Activated CD4-positive, alpha-beta memory T cell treated with anti-CD3 and anti-CD28 coated beads for 36 hours (primary cell): ENCODE results near the gene SCLT1. TPM values are rescaled to one million over a fixed set of nuclear protein-coding genes. Genes with fewer than 3 reads are reported as not detected.

Experiments
- CTCF ChIA-PET: fragments of 350-600 bp; sonication (Branson Sonifier 250); formaldehyde crosslinking; loops from one replicate; lab custom pipeline; 2021; ENCODE audit warnings: antibody characterized with exemption, inconsistent platforms; lab: Charles Lee
- POLR2A ChIA-PET: fragments of 350-600 bp; sonication (Branson Sonifier 250); formaldehyde crosslinking; loops from one replicate; lab custom pipeline; 2021; ENCODE audit warnings: antibody characterized with exemption; lab: Charles Lee
- DNase-seq: peaks from one replicate; pipeline ENCODE4 v3.0.0-alpha.2; 2020
- H3K27ac Mint-ChIP-seq: one replicate; pipeline ENCODE4 v1.8.0; 2021; ENCODE audit warnings: mixed read lengths
- H3K27me3 Mint-ChIP-seq: one replicate; pipeline ENCODE4 v1.8.0; 2021; ENCODE audit warnings: mixed read lengths
- H3K36me3 Mint-ChIP-seq: one replicate; pipeline ENCODE4 v1.8.0; 2021; ENCODE audit warnings: mixed read lengths
- H3K4me1 Mint-ChIP-seq: one replicate; pipeline ENCODE4 v1.8.0; 2021; ENCODE audit warnings: low read depth, mixed read lengths
- H3K4me3 Mint-ChIP-seq: one replicate; pipeline ENCODE4 v1.8.0; 2021; ENCODE audit warnings: mild to moderate bottlenecking, mixed read lengths
- H3K9me3 Mint-ChIP-seq: one replicate; pipeline ENCODE4 v1.8.0; 2021; ENCODE audit warnings: mixed read lengths
- intact Hi-C: fragments of 100-400 bp; cut with micrococcal nuclease; formaldehyde crosslinking; loops from one replicate; pipeline ENCODE4 v1.15.1; 2023
- total RNA-seq, 2 experiments: library from RNA; stranded (reverse); gene quantifications; one replicate each; pipeline ENCODE4 v1.2.3, GENCODE V29; 2021

SCLT1 gene
- total RNA-seq, 2 experiments from 2014 or later: 20.8 to 20.9 TPM

DNA sequence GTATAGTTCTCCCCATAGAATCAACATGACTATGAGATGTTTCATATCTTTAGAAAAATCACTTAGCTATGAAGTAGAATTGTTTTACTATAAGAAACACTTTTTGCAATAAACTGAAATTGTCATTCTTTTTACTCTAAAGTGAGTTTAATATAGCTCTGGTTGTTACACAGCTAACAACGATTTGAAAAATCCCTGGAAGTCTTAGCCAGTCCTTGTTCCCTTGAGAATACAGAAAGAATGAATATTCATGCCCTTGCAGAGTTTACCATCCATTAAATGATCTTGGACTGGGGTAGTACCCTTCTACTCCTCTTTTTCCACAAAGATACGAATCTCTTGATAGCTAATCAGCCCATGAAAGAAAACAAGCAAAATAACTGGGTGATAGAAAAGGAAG lies 142.0 kb downstream of the SCLT1 start:
- peaks cover 19% of the 10 kb centered on the region for H3K36me3 Mint-ChIP-seq
- intact Hi-C loops: no loop called here
- H3K9me3 Mint-ChIP-seq: peaks cover 1% of the 10 kb centered on the region
- ChIA-PET CTCF (no interaction called here), POLR2A (no interaction called here)
- H3K27me3 Mint-ChIP-seq: no peaks in the 10 kb centered on the region
- no peaks in the 10 kb centered on the region for H3K4me1 Mint-ChIP-seq
- no peak overlapping the region for H3K27ac Mint-ChIP-seq
- no peak overlapping the region for H3K4me3 Mint-ChIP-seq
- DNase-seq: no peak

DNA sequence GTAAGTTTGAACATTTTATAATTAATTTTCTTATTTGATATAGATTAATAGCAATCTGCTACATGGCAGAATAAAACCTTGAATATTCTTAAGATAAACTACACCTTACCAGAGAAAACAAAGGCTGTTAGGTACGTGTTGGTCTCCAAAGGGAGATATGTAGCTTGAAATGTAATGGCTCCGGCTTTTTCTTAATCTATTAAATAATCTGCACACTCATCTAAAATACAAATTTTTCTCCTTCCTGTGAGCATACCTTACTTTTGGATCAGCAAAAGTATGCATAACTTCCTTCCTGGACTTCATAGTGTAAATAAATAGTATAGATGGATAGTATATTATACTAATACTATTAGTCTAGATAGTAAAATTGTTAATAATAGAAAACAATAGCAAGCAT lies 142.5 kb downstream of the SCLT1 start:
- Mint-ChIP-seq H3K27ac (no peak overlapping the region), H3K36me3 (peaks cover 18% of the 10 kb centered on the region), H3K4me1 (no peaks in the 10 kb centered on the region), H3K4me3 (no peak overlapping the region), H3K9me3 (peaks cover 1% of the 10 kb centered on the region), H3K27me3 (no peaks in the 10 kb centered on the region)
- ChIA-PET POLR2A (no interaction called here), CTCF (no interaction called here)
- intact Hi-C loops: no loop called here
- DNase-seq: no peak

DNA sequence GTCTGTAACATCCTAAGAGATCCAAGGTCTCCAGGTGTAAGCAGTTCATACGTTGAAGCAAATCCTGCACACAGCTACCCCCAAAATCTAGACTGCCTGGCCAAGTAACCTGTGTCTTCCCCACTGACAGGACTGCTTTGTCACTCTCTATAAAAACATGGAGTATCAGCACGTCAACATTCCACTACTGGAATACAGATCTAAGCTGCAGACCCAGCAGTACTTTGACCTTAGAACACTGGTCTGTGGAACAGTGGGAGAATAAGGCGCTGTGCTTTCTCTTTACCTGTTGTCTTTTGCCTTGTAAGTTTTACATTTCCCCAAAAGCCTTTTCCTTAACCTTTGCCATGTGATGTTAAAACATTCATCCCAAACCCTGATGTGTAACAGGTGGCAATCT lies 146.4 kb downstream of the SCLT1 start:
- Mint-ChIP-seq H3K9me3 (peaks cover 5% of the 10 kb centered on the region), H3K27me3 (no peaks in the 10 kb centered on the region), H3K4me1 (no peaks in the 10 kb centered on the region), H3K36me3 (peaks cover 39% of the 10 kb centered on the region), H3K4me3 (no peak overlapping the region), H3K27ac (no peak overlapping the region)
- intact Hi-C loops: no loop called here
- ChIA-PET CTCF (no interaction called here), POLR2A (no interaction called here)
- DNase-seq: no peak

DNA sequence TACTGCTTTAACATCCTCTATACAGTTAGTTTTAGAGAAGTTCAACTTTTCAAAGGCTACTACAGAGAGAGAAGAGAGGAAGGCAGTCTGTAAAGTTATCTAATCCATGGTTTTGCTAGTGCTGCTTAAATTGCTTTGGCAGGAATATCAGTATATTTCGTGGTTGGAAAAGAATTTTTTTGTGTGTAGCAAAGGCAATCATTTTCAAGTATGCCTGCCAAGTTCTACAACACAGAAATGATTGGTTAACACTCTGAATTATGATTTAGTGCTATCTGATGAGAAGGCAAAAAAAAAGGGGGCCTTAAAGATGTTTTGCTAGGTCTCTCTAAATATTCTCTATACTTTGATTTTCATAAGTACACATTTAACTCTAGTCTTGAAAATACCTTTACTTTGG lies 150.7 kb downstream of the SCLT1 start:
- CTCF ChIA-PET: no interaction called here
- H3K27me3 Mint-ChIP-seq: no peaks in the 10 kb centered on the region
- POLR2A ChIA-PET: no interaction called here
- peaks cover 42% of the 10 kb centered on the region for H3K36me3 Mint-ChIP-seq
- H3K4me3 Mint-ChIP-seq: no peak overlapping the region
- H3K4me1 Mint-ChIP-seq: no peaks in the 10 kb centered on the region
- H3K9me3 Mint-ChIP-seq: peaks cover 6% of the 10 kb centered on the region
- intact Hi-C loops: no loop called here
- H3K27ac Mint-ChIP-seq: no peak overlapping the region
- DNase-seq: no peak

DNA sequence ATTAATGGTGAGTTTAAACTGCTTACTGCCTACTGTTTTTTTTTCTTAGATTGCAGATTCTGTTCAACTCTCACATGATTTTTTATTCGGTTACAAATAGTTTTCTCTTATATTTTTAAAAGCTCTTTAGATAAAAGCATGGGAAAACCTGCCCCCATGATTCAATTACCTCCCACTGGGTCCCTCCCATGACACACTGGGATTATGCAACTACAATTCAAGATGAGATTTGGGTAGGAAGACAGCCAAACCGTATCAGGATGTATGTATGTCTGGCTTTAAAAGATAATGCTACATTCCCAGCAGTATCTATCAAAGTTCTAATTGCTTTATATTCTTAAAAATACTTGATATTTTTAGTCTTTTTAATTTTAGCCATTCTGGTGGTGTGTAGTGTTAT lies 152.4 kb downstream of the SCLT1 start:
- Mint-ChIP-seq H3K27me3 (no peaks in the 10 kb centered on the region), H3K36me3 (peaks cover 39% of the 10 kb centered on the region), H3K27ac (no peak overlapping the region), H3K4me3 (no peak overlapping the region), H3K4me1 (no peaks in the 10 kb centered on the region), H3K9me3 (peaks cover 6% of the 10 kb centered on the region)
- intact Hi-C loops: no loop called here
- ChIA-PET POLR2A (no interaction called here), CTCF (no interaction called here)
- no peak for DNase-seq

DNA sequence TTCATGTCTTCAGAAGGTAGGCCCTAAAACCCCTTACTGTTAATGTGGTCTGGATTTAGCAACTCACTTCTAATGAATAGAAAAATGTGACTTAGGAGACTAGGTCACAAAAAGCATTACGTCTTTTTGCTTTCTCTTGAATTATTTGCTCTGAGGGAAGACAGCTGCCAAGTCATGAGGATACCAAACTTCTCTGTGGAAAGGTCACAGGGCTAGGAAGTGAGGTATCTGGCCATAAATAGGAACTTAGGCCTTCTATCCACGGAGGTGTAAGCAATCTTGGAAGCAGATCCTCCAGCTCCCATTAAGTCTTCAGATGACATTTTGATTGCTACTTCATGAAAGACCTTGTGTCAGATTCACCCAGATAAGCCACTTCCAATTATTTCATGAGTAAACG lies 163.3 kb downstream of the SCLT1 start:
- intact Hi-C loops: no loop called here
- H3K27me3 Mint-ChIP-seq: no peaks in the 10 kb centered on the region
- no peaks in the 10 kb centered on the region for H3K4me1 Mint-ChIP-seq
- H3K27ac Mint-ChIP-seq: no peak overlapping the region
- no peak for DNase-seq
- ChIA-PET CTCF (no interaction called here), POLR2A (no interaction called here)
- H3K4me3 Mint-ChIP-seq: no peak overlapping the region
- H3K9me3 Mint-ChIP-seq: no peaks in the 10 kb centered on the region
- H3K36me3 Mint-ChIP-seq: peaks cover 26% of the 10 kb centered on the region

DNA sequence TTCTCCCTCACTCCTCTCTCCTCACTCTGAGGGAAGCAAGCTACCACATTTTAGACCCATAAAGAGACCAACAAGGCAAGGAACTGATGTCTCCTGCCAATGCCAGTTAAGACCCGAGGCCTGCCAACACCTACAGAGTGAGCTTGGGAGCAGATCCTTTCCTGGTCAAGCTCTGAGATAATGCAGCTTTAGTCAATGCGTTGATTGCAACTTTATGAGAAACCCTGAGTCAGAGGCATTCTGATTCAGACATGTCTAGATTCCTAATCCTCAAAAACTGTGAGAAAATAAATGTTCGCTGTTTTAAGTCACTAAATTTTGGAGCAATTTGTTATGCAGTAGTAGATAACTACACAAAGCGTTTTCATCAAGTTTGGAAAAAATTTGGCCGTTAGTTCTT lies 168.4 kb downstream of the SCLT1 start:
- no peaks in the 10 kb centered on the region for H3K4me1 Mint-ChIP-seq
- intact Hi-C loops: no loop called here
- no peaks in the 10 kb centered on the region for H3K9me3 Mint-ChIP-seq
- ChIA-PET CTCF (no interaction called here), POLR2A (no interaction called here)
- no peak for DNase-seq
- no peak overlapping the region for H3K4me3 Mint-ChIP-seq
- H3K36me3 Mint-ChIP-seq: peaks cover 27% of the 10 kb centered on the region
- no peaks in the 10 kb centered on the region for H3K27me3 Mint-ChIP-seq
- no peak overlapping the region for H3K27ac Mint-ChIP-seq

DNA sequence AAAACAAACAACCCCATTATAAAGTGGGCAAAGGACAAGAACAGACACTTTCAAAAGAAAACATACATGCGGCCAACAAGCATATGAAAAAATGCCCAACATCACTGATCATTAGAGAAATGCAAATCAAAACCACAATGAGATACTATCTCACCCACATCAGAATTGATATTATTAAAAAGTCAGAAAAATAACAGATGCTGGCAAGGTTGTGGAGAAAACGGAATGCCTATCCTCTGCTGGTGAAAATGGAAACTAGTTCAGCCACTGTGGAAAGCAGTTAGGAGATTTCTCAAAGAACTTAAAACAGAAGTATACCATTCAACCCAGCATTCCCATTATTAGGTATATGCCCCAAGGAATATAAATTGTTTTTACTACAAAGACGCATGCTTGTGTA lies 171.4 kb downstream of the SCLT1 start:
- Mint-ChIP-seq H3K27ac (no peak overlapping the region), H3K4me1 (peaks cover 10% of the 10 kb centered on the region), H3K9me3 (no peaks in the 10 kb centered on the region), H3K27me3 (no peaks in the 10 kb centered on the region), H3K36me3 (peaks cover 21% of the 10 kb centered on the region), H3K4me3 (no peak overlapping the region)
- ChIA-PET POLR2A (no interaction called here), CTCF (no interaction called here)
- DNase-seq: no peak
- intact Hi-C loops: no loop called here

DNA sequence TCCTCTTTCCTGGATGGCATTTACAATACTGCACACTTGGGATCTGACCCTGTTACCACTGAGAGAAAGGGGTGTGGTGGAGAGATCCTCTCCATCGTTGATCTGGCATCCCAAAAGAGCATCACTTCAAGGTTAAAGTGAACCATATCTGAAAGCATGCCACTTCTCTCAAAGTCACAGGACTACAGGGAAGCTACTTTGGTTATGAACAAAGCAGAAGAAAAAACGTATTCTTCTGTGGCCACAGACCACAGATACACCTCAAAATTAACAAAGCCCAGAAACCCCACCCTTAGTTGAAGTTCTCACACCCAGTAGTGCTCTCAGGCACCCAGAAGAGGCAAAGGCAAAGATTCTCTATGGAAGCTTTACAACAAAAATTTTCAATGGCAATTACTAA lies 175.6 kb downstream of the SCLT1 start:
- Mint-ChIP-seq H3K4me1 (peaks cover 10% of the 10 kb centered on the region), H3K36me3 (peaks cover 11% of the 10 kb centered on the region), H3K4me3 (no peak overlapping the region), H3K27ac (no peak overlapping the region), H3K9me3 (no peaks in the 10 kb centered on the region), H3K27me3 (no peaks in the 10 kb centered on the region)
- no peak for DNase-seq
- CTCF ChIA-PET: no interaction called here
- intact Hi-C loops: no loop called here
- POLR2A ChIA-PET: no interaction called here

DNA sequence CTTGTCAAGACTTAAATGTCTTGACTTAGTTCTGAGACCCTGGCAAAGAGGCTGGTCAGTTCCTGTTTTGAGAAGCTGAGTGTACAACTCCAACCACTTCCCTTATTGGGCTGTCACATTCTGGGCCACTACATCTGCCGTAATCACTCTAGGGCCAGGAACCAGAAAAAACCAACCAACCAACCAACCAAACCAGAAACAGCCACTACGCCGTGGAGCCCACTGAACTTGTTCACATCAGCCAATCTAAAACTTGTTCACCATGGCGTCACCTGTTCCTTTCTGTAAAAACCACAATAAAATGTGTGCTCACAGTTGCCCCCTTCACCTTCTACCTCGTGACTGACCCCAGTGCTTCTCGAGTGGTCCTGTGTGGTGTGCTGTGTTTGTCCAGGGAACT lies 176.5 kb downstream of the SCLT1 start:
- H3K4me1 Mint-ChIP-seq: peaks cover 10% of the 10 kb centered on the region
- intact Hi-C loops: no loop called here
- no peaks in the 10 kb centered on the region for H3K27me3 Mint-ChIP-seq
- ChIA-PET POLR2A (no interaction called here), CTCF (no interaction called here)
- H3K9me3 Mint-ChIP-seq: no peaks in the 10 kb centered on the region
- H3K27ac Mint-ChIP-seq: no peak overlapping the region
- no peak overlapping the region for H3K4me3 Mint-ChIP-seq
- H3K36me3 Mint-ChIP-seq: peaks cover 11% of the 10 kb centered on the region
- DNase-seq: no peak

DNA sequence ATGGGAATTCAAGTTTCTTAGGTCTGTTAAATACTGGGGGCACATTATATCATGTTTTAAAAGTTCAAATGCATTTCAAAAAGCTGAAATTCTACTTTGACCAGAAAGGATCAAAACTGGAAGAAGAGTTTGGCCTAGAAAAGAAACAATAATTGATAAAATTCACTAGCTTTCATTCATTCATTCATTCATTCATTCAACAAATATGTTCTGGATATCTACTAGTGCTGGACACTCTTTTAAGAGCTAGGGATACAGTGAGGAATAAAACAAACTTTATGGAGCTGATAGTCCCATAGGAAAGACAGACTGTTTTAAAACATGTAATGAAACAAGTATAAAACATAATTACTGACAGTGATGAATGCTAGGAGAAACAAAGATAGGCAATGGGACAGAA lies 177.8 kb downstream of the SCLT1 start:
- Mint-ChIP-seq H3K27me3 (no peaks in the 10 kb centered on the region), H3K4me1 (peaks cover 10% of the 10 kb centered on the region), H3K36me3 (peaks cover 5% of the 10 kb centered on the region), H3K27ac (no peak overlapping the region), H3K4me3 (no peak overlapping the region), H3K9me3 (no peaks in the 10 kb centered on the region)
- ChIA-PET CTCF (interaction anchor here (0.6 kb wide), 1 partner anchor 1216 kb away, joined by 3 read pairs; no protein-coding TSS in a partner anchor), POLR2A (no interaction called here)
- no peak for DNase-seq
- intact Hi-C loops: no loop called here

DNA sequence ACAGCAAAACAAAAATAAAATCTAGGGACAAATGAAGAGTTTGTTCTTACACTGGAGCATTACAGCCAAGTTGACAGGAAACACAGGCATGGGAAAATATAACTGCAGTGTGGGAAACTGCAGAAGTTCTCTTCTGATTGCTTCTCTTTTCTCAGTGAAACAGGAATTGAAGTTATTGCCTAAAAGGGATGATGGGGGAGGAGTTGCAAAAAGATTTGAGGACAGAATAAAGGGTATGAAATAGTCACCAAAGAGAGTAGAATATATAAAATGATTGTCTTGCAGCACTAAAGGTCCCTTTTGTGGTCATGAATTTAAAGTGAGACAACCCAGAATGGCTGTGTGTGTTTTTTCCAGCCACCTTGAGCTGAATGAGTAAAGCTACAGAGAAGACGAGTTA lies 180.1 kb downstream of the SCLT1 start:
- no peaks in the 10 kb centered on the region for H3K27me3 Mint-ChIP-seq
- intact Hi-C loops: no loop called here
- no peak overlapping the region for H3K27ac Mint-ChIP-seq
- H3K4me3 Mint-ChIP-seq: no peak overlapping the region
- no peak for DNase-seq
- ChIA-PET CTCF (no interaction called here), POLR2A (no interaction called here)
- H3K9me3 Mint-ChIP-seq: no peaks in the 10 kb centered on the region
- H3K36me3 Mint-ChIP-seq: no peaks in the 10 kb centered on the region
- peaks cover 6% of the 10 kb centered on the region for H3K4me1 Mint-ChIP-seq

DNA sequence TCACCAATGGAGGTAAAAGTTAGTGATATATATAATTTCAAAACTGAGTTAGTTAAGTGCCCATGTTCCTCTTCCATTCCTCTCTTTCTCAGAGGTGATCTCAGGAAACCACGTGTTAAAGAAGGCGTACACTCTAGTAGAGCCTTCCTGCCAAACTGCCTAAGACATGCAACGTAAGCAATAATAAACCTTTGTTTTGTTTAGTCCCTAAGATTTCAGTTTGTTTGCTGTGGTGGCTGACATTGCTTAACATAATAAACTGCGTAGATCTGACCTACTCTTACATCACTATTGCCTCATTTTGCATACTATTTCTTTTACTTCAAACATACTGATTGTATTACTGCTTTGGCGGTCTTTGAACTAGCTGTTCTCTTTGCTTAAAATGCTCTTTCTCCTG lies 184.6 kb downstream of the SCLT1 start:
- Mint-ChIP-seq H3K27ac (no peak overlapping the region), H3K4me3 (no peak overlapping the region), H3K27me3 (no peaks in the 10 kb centered on the region), H3K4me1 (no peaks in the 10 kb centered on the region), H3K9me3 (no peaks in the 10 kb centered on the region), H3K36me3 (no peaks in the 10 kb centered on the region)
- DNase-seq: no peak
- ChIA-PET POLR2A (no interaction called here), CTCF (no interaction called here)
- intact Hi-C loops: no loop called here

DNA sequence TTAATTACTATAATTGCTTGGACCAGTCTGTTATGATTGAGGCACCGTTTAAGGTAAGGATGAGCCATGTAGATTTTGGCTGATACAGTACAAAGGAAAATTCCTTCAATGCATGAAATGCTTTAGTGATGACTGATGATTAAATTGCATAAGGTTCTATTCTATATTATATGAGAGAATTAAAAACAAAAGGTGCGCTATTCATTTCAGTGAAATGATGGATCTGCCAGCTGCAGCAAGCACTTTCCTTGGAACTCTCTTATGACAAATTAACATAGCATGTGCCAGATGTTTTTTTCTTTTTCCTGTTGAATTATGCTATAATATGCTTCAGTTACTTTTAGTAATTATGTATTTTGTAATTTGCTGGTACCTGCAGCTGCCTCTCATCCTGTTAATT lies 185.4 kb downstream of the SCLT1 start:
- Mint-ChIP-seq H3K27me3 (no peaks in the 10 kb centered on the region), H3K4me3 (no peak overlapping the region), H3K4me1 (no peaks in the 10 kb centered on the region), H3K9me3 (no peaks in the 10 kb centered on the region), H3K27ac (no peak overlapping the region), H3K36me3 (no peaks in the 10 kb centered on the region)
- intact Hi-C loops: no loop called here
- no peak for DNase-seq
- POLR2A ChIA-PET: no interaction called here
- CTCF ChIA-PET: no interaction called here
